ENCODE data around the gene DPM3. TPM values are rescaled to one million over a fixed set of nuclear protein-coding genes. Genes with fewer than 3 reads are reported as not detected.

DPM3 gene
- total RNA-seq, 4 donors from 2014 or later = 54.5 to 176 (median 80.6) TPM

GRCh38 chr1:155126556-155127104, 13.7 kb downstream of the DPM3 start:
- Histone ChIP-seq H3K4me3 (peak overlapping the region; percentile 63 to 71 (median 68)), H3K36me3 (peaks cover 0 to 10% (median 6%) of the 10 kb centered on the region in 4 donors), H3K27me3 (no peaks in the 10 kb centered on the region), H3K9me3 (no peaks in the 10 kb centered on the region), H3K27ac (replicated peaks in 1 of 4) (peak overlapping the region; percentile 85 to 97 (median 89)), H3K4me1 (peaks cover 55 to 61% (median 59%) of the 10 kb centered on the region in 4 donors)
- intact Hi-C loops (cut with DNase I) = loop anchor here (5.0 kb wide), 2 partner anchors 34 to 46 kb away; partner anchors contain the start of genes KRTCAP2 and TRIM46
- DNase-seq (ENCODE audit: extremely low spot score) = no peak
- WGBS = 2% methylated on average over 14 of the region's 32 CpGs
- TF ChIP-seq CTCF (IDR thresholded peaks at IDR 0.05) (no peak), POLR2A (IDR thresholded peaks at IDR 0.05; ENCODE audit: low read depth) (no peak), POLR2AphosphoS5 (IDR thresholded peaks at IDR 0.05) (peak in 1 of 2 donors; percentile 17)

GRCh38 chr1:155125946-155126555, 14.3 kb downstream of the DPM3 start:
- TF ChIP-seq POLR2AphosphoS5 (IDR thresholded peaks at IDR 0.05) = peak; percentile 15 to 29
- no peak for TF ChIP-seq EP300 (IDR thresholded peaks at IDR 0.05)
- no peaks in the 10 kb centered on the region for H3K27me3 ChIP-seq
- intact Hi-C loops (cut with DNase I) = loop anchor here (5.0 kb wide), 2 partner anchors 34 to 46 kb away; partner anchors contain the start of genes KRTCAP2 and TRIM46
- 50% methylated on average over 24 of the region's 53 CpGs for WGBS
- peaks cover 50 to 55% (median 53%) of the 10 kb centered on the region in 4 donors for H3K4me1 ChIP-seq
- H3K36me3 ChIP-seq = peaks cover 0 to 5% (median under 1%) of the 10 kb centered on the region in 4 donors
- DNase-seq (ENCODE audit: extremely low spot score) = no peak
- H3K27ac ChIP-seq (replicated peaks in 1 of 4) = peak overlapping the region; percentile 85 to 97 (median 89)
- peak overlapping the region; percentile 63 to 71 (median 68) for H3K4me3 ChIP-seq
- H3K9me3 ChIP-seq = no peaks in the 10 kb centered on the region

GRCh38 chr1:155125511-155125945, 14.8 kb downstream of the DPM3 start:
- no peaks in the 10 kb centered on the region for H3K36me3 ChIP-seq
- H3K27ac ChIP-seq (replicated peaks in 1 of 4) = peak overlapping the region; percentile 85 to 97 (median 89)
- intact Hi-C loops (cut with DNase I) = loop anchor here (5.0 kb wide), 2 partner anchors 33 to 47 kb away; partner anchors contain the start of genes KRTCAP2 and TRIM46
- no peaks in the 10 kb centered on the region for H3K27me3 ChIP-seq
- TF ChIP-seq CTCF (IDR thresholded peaks at IDR 0.05) (no peak), POLR2A (IDR thresholded peaks at IDR 0.05; ENCODE audit: low read depth) (no peak), POLR2AphosphoS5 (IDR thresholded peaks at IDR 0.05) (no peak), EP300 (IDR thresholded peaks at IDR 0.05) (no peak)
- H3K9me3 ChIP-seq = no peaks in the 10 kb centered on the region
- peaks cover 45 to 50% (median 48%) of the 10 kb centered on the region in 4 donors for H3K4me1 ChIP-seq
- DNase-seq (ENCODE audit: extremely low spot score) = no peak
- 76% methylated on average over 11 of the region's 11 CpGs for WGBS
- no peak overlapping the region for H3K4me3 ChIP-seq

GRCh38 chr1:155124503-155125463, 15.5 kb downstream of the DPM3 start:
- H3K36me3 ChIP-seq = no peaks in the 10 kb centered on the region
- TF ChIP-seq EP300 (IDR thresholded peaks at IDR 0.05) (no peak), CTCF (IDR thresholded peaks at IDR 0.05) (no peak), POLR2A (IDR thresholded peaks at IDR 0.05; ENCODE audit: low read depth) (no peak), POLR2AphosphoS5 (IDR thresholded peaks at IDR 0.05) (no peak)
- peaks cover 38 to 43% (median 40%) of the 10 kb centered on the region in 4 donors for H3K4me1 ChIP-seq
- no peaks in the 10 kb centered on the region for H3K9me3 ChIP-seq
- H3K27me3 ChIP-seq = no peaks in the 10 kb centered on the region
- intact Hi-C loops (cut with DNase I) = loop anchor here (5.0 kb wide), 2 partner anchors 32 to 48 kb away; partner anchors contain the start of genes KRTCAP2 and TRIM46
- H3K4me3 ChIP-seq = no peak overlapping the region
- no peak for DNase-seq (ENCODE audit: extremely low spot score)
- H3K27ac ChIP-seq (replicated peaks in 1 of 4) = peak overlapping the region in 1 of 4 donors; percentile 34
- WGBS = 83% methylated on average over 15 of the region's 16 CpGs

Data from esophagus muscularis mucosa (tissue), 4 donors.